HEK293T (cell line): ENCODE results near the gene SLC22A9.

ENCODE experiments used
- ARNT ChIP-seq: fragments of 450-650 bp; IDR thresholded peaks from 2 replicates; pipeline ENCODE4 v1.6.1; 2017; ENCODE audit warnings: mild to moderate bottlenecking
- BHLHE40 ChIP-seq: fragments of 450-650 bp; IDR thresholded peaks from 2 replicates; pipeline ENCODE4 v1.6.1; 2016; ENCODE audit warnings: mild to moderate bottlenecking, moderate library complexity, borderline replicate concordance
- FOXA1 ChIP-seq: fragments of 450-650 bp; IDR thresholded peaks from 2 replicates; pipeline ENCODE4 v1.6.1; 2016; ENCODE audit warnings: mild to moderate bottlenecking
- FOXK2 ChIP-seq: fragments of 450-650 bp; IDR thresholded peaks from 2 replicates; pipeline ENCODE4 v1.6.1; 2016; ENCODE audit warnings: mild to moderate bottlenecking
- FOXM1 ChIP-seq: fragments of 450-650 bp; IDR thresholded peaks from 2 replicates; pipeline ENCODE4 v1.6.1; 2017; ENCODE audit warnings: mild to moderate bottlenecking, borderline replicate concordance
- HDGF ChIP-seq: fragments of 450-650 bp; IDR thresholded peaks from 2 replicates; pipeline ENCODE4 v1.6.1; 2017; ENCODE audit warnings: antibody characterized with exemption, borderline replicate concordance
- NFRKB ChIP-seq: fragments of 450-650 bp; IDR thresholded peaks from 2 replicates; pipeline ENCODE4 v1.6.1; 2016; ENCODE audit warnings: mild to moderate bottlenecking, moderate library complexity
- PKNOX1 ChIP-seq: fragments of 450-650 bp; IDR thresholded peaks from 2 replicates; pipeline ENCODE4 v1.6.1; 2016
- SP1 ChIP-seq: fragments of 450-650 bp; IDR thresholded peaks from 2 replicates; pipeline ENCODE4 v1.6.1; 2017
- SUZ12 ChIP-seq: fragments of 450-650 bp; IDR thresholded peaks from 2 replicates; pipeline ENCODE4 v1.6.1; 2016; ENCODE audit warnings: mild to moderate bottlenecking
- ZNF384 ChIP-seq: fragments of 450-650 bp; IDR thresholded peaks from 2 replicates; pipeline ENCODE4 v1.6.1; 2016

- TF ChIP-seq FOXM1 (no peak), SUZ12 (no peak), NFRKB (no peak), FOXK2 (no peak), ARNT (no peak), FOXA1 (no peak), PKNOX1 (no peak), BHLHE40 (no peak), ZNF384 (no peak), HDGF (no peak), SP1 (no peak)
These were observed 1.8 kb downstream of the SLC22A9 start for GRCh38 chr11:63371396-63371795.
